ENCODE data around the gene AP2A2. TPM values are rescaled to one million over a fixed set of nuclear protein-coding genes. Genes with fewer than 3 reads are reported as not detected.

AP2A2 gene
- total RNA-seq, 1 donor from 2014 or later = 17.7 TPM

DNA sequence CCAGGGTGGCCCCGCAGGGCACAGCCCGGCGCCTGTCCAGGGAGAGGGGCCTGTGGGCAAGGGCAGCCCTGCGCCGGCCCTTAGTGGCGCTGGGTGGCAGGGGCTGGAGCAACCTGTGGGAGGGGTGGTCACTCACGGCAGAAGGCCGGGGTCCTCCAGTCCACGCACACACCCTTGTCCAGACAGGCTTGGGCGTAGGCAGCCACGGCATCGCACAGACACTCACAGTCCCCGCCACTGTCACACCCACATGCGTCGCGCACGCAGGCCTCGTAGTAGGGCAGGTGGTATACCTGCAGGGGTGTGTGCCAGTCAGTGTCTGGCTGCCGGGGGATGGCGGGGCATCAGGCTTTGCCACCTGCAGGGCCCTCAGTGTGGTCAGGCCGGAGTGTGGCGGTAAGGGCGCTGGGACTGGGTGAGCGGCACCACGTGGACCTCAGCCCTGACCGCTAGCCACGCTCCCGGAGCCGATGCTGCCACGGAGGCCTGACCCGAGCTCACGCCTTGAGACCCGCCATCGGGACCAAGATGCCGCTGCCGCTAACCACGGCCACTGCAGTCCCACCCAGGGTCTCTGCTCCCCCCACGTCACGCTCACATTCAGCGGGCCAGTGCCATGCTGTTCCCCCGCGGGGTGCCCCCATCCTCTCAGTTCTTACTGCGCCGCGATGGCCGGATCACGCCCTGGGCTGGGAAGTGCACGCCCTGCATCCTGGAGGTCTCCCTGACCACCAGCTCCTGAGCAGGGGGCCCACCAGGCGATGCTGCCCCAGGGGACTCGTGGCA lies 98.3 kb downstream of the AP2A2 start:
- no peaks in the 10 kb centered on the region for H3K9me3 ChIP-seq (ENCODE audit: control insufficient read depth in 3 of 3, low read length in 3 of 3)
- no peak overlapping the region for H3K9ac ChIP-seq (ENCODE audit: low read depth in 1 of 3, low read length in 3 of 3)
- no peaks in the 10 kb centered on the region for H3K4me1 ChIP-seq (ENCODE audit: control insufficient read depth in 3 of 3, insufficient read depth in 3 of 3, low read length in 3 of 3)
- H3K4me3 ChIP-seq (ENCODE audit: low read length in 3 of 3) = no peak overlapping the region
- no peak overlapping the region for H3K27ac ChIP-seq (ENCODE audit: low read depth, low read length)
- H3K36me3 ChIP-seq (ENCODE audit: control insufficient read depth in 3 of 3, insufficient read depth in 3 of 3, low read length in 3 of 3) = peaks cover 0 to 2% (median 0%) of the 10 kb centered on the region in 3 donors
- H3K27me3 ChIP-seq (ENCODE audit: control insufficient read depth in 3 of 3, insufficient read depth in 3 of 3, low read length in 3 of 3) = peaks cover 0 to 4% (median 0%) of the 10 kb centered on the region in 3 donors

DNA sequence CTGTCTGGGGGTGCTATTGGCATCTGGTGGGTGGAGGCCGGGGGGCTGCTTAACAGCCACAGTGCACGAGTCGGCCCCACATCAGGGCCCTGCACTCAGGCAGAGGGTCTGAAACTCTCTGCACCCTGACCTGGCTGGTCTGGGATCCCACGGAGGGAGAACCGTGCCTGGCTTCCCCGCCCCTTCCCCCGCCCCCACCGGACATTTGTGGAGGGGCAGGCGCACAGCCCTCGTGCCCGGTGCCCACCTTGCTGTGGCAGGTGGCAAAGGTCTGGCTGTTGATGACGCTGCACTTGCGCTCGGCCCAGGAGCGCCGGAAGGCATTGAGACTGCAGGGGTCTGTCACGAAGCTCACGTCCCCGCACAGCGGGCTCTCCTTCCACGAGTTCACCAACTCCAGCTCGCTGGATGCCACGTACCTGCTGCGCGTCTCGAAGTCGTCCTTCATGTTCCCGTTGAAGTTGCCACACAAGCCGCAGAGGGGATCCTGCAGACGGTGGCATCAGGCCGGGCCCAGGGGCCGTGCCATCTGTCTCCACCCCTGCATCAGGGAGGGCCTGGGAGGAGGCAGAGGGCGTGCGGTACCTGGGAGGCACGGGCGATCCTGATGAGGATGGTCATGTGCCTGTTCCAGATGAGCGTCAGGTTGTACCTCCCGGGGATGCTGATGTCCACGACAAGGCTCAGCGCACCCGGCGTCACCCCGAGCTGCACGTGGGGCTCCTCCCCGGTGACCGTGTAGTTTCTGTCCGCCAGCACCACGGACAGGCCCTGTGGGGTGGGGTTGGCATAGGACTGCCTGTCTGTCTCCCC lies 99.1 kb downstream of the AP2A2 start:
- H3K27ac ChIP-seq (ENCODE audit: low read depth, low read length) = no peak overlapping the region
- H3K36me3 ChIP-seq (ENCODE audit: control insufficient read depth in 3 of 3, insufficient read depth in 3 of 3, low read length in 3 of 3) = peaks cover 0 to 2% (median 0%) of the 10 kb centered on the region in 3 donors
- H3K4me1 ChIP-seq (ENCODE audit: control insufficient read depth in 3 of 3, insufficient read depth in 3 of 3, low read length in 3 of 3) = no peaks in the 10 kb centered on the region
- H3K9ac ChIP-seq (ENCODE audit: low read depth in 1 of 3, low read length in 3 of 3) = no peak overlapping the region
- H3K9me3 ChIP-seq (ENCODE audit: control insufficient read depth in 3 of 3, low read length in 3 of 3) = no peaks in the 10 kb centered on the region
- H3K4me3 ChIP-seq (ENCODE audit: low read length in 3 of 3) = no peak overlapping the region
- H3K27me3 ChIP-seq (ENCODE audit: control insufficient read depth in 3 of 3, insufficient read depth in 3 of 3, low read length in 3 of 3) = peaks cover 0 to 4% (median 0%) of the 10 kb centered on the region in 3 donors

DNA sequence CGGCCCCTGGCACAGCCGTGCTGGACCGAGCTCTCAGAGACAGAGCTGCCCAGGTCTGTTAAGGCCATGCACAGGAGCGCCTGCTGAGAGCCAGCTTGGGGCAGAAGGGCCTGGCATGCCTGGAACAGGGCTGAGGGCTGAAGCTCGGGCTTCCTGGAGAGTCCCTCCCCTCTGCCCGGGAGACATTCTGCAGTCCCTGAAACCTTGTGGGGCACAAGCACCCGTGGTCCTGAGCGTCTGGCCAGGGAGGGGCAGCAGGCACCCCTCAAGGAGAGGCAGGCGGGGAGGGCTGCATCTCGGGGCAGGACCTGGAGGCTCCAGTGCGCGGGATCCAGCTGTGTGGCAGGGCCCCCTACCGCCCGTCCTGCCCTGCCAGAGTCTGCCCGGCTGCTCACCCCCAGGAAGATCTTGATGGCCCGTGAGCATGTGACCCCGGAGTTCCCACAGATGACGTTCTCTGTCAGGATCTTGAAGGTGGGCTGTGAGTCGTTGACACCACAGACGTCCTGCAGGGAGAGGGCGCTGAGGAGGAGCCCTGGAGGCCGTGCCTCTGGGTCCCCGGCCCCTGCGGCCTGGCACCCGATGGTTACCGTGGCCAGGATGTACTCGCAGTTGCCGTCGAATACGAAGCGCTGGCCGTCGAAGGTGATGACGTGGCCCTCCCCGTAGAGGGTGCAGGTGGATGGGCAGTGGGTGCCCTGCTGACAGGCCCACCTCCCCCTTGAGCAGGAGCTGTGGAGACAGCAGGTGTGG lies 99.9 kb downstream of the AP2A2 start:
- no peaks in the 10 kb centered on the region for H3K9me3 ChIP-seq (ENCODE audit: control insufficient read depth in 3 of 3, low read length in 3 of 3)
- H3K36me3 ChIP-seq (ENCODE audit: control insufficient read depth in 3 of 3, insufficient read depth in 3 of 3, low read length in 3 of 3) = peaks cover 0 to 2% (median 0%) of the 10 kb centered on the region in 3 donors
- H3K4me1 ChIP-seq (ENCODE audit: control insufficient read depth in 3 of 3, insufficient read depth in 3 of 3, low read length in 3 of 3) = no peaks in the 10 kb centered on the region
- H3K4me3 ChIP-seq (ENCODE audit: low read length in 3 of 3) = no peak overlapping the region
- H3K9ac ChIP-seq (ENCODE audit: low read depth in 1 of 3, low read length in 3 of 3) = no peak overlapping the region
- H3K27me3 ChIP-seq (ENCODE audit: control insufficient read depth in 3 of 3, insufficient read depth in 3 of 3, low read length in 3 of 3) = peaks cover 0 to 4% (median 0%) of the 10 kb centered on the region in 3 donors
- no peak overlapping the region for H3K27ac ChIP-seq (ENCODE audit: low read depth, low read length)

DNA sequence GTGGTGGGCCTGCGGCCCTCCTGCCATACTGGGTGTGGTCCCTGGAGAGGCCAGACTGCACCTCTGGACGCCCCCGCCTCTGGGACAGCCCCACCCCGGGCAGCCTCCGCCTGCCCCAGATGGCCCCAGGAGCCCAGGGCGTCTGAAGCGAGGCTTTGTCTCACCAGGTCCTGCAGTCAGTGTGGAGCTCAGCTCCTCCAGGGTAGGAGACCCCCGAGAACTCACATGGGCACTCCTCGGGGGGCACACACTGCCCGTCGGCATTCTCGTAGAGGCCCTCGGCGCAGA lies 100.4 kb downstream of the AP2A2 start:
- Histone ChIP-seq H3K36me3 (ENCODE audit: control insufficient read depth in 3 of 3, insufficient read depth in 3 of 3, low read length in 3 of 3) (peaks cover 0 to 2% (median 0%) of the 10 kb centered on the region in 3 donors), H3K4me3 (ENCODE audit: low read length in 3 of 3) (no peak overlapping the region), H3K27ac (ENCODE audit: low read depth, low read length) (no peak overlapping the region), H3K9me3 (ENCODE audit: control insufficient read depth in 3 of 3, low read length in 3 of 3) (no peaks in the 10 kb centered on the region), H3K27me3 (ENCODE audit: control insufficient read depth in 3 of 3, insufficient read depth in 3 of 3, low read length in 3 of 3) (peaks cover 0 to 4% (median 0%) of the 10 kb centered on the region in 3 donors), H3K9ac (ENCODE audit: low read depth in 1 of 3, low read length in 3 of 3) (no peak overlapping the region), H3K4me1 (ENCODE audit: control insufficient read depth in 3 of 3, insufficient read depth in 3 of 3, low read length in 3 of 3) (no peaks in the 10 kb centered on the region)

DNA sequence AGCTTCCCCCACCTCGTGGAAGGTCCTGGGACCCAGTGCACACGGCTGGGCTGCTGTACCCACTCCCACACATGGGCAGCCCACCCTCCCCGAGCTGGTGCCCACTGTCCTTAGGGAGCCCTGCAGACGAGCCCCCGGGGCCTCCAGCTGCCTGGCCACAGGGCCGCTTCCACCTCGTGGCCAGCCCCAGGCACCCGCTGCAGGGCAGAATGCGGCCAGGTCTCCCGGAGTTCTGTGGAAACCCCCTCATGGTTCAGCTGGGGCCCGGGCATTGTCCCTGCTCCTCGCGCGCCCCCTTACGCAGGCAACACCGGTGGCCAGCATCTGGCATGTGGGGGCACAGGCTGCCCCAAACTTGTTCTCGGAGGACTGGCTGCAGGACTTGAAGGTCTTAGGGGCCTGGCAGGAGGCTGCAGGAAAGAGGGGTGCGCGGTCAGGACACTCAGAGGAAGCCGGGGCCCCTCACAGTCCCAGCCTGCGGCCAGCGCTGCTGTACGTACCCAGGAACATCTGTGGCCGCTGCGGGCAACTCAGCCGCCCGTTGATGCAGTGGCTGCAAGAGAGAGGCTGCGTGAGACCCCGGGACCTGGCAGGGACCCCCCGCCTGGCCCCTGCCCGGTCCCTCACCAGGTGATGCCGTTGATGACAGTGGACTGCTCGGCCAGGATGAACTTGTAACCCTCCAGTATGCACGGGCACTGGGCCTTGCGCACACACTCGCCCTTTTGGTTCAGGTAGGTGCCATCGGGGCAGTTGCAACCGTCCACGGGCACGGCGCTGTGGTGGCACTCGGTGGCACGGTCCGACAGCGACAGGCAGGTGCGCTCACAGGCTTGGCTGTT lies 101.2 kb downstream of the AP2A2 start:
- peaks cover 0 to 4% (median 2%) of the 10 kb centered on the region in 3 donors for H3K27me3 ChIP-seq (ENCODE audit: control insufficient read depth in 3 of 3, insufficient read depth in 3 of 3, low read length in 3 of 3)
- H3K4me3 ChIP-seq (ENCODE audit: low read length in 3 of 3) = no peak overlapping the region
- peaks cover 0 to 2% (median 0%) of the 10 kb centered on the region in 3 donors for H3K36me3 ChIP-seq (ENCODE audit: control insufficient read depth in 3 of 3, insufficient read depth in 3 of 3, low read length in 3 of 3)
- H3K27ac ChIP-seq (ENCODE audit: low read depth, low read length) = no peak overlapping the region
- H3K9ac ChIP-seq (ENCODE audit: low read depth in 1 of 3, low read length in 3 of 3) = no peak overlapping the region
- H3K4me1 ChIP-seq (ENCODE audit: control insufficient read depth in 3 of 3, insufficient read depth in 3 of 3, low read length in 3 of 3) = no peaks in the 10 kb centered on the region
- H3K9me3 ChIP-seq (ENCODE audit: control insufficient read depth in 3 of 3, low read length in 3 of 3) = no peaks in the 10 kb centered on the region

DNA sequence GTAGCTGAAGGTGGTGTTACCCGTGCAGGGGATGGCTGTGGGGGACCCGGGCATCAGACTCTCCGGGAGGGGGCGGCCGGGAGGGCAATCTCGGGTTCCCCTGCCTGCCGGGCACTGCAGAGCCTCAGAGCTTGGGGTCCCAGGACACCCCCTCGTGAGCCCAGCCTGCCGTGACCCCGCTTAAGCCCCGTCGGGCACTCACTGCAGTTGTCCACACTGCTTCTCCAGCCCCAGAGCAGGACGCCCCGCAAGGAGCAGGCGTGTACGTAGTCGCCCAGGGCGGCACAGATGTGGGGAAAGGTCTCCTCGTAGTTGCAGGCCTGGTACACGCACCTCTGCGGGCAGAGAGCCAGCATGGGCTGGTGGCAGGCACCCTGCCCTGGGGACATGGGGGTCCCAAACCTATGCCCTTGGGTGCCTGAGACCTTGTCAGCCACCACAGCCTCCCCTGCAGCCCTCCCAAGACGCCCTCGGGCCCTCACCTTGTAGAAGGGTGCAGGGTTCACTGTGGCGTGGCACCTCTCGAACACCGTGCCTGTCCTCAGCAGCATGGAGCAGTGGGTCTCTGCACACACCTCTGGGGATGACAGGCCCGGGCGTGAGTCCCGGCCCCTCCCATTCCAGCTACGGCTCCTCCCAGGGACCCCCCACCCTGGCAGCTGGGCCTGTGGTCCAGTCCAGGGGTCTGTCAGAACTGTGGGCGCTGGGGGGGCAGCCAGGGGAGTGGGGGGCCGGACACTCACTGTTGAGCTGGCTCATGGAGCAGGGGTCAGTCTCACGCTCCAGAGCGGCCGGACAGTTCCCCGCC lies 102.0 kb downstream of the AP2A2 start:
- H3K36me3 ChIP-seq (ENCODE audit: control insufficient read depth in 3 of 3, insufficient read depth in 3 of 3, low read length in 3 of 3) = peaks cover 0 to 2% (median 0%) of the 10 kb centered on the region in 3 donors
- H3K9me3 ChIP-seq (ENCODE audit: control insufficient read depth in 3 of 3, low read length in 3 of 3) = peaks cover 0 to 2% (median 0%) of the 10 kb centered on the region in 3 donors
- no peaks in the 10 kb centered on the region for H3K4me1 ChIP-seq (ENCODE audit: control insufficient read depth in 3 of 3, insufficient read depth in 3 of 3, low read length in 3 of 3)
- H3K27ac ChIP-seq (ENCODE audit: low read depth, low read length) = no peak overlapping the region
- no peak overlapping the region for H3K4me3 ChIP-seq (ENCODE audit: low read length in 3 of 3)
- peaks cover 2 to 12% (median 8%) of the 10 kb centered on the region in 3 donors for H3K27me3 ChIP-seq (ENCODE audit: control insufficient read depth in 3 of 3, insufficient read depth in 3 of 3, low read length in 3 of 3)
- H3K9ac ChIP-seq (ENCODE audit: low read depth in 1 of 3, low read length in 3 of 3) = no peak overlapping the region

DNA sequence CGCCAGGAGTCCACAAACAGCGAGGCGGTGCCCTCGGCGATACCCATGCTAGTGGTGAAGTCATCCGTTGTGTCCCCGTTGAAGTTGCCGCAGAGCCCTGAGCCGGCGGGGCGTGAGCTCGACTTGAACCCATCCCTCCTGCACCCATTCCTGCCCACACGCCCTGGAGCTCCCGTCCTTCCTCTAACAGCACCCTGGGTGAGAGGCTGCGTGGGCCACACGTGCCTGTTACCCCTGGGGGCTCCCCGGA lies 102.5 kb downstream of the AP2A2 start:
- H3K9ac ChIP-seq (ENCODE audit: low read depth in 1 of 3, low read length in 3 of 3) = no peak overlapping the region
- H3K27me3 ChIP-seq (ENCODE audit: control insufficient read depth in 3 of 3, insufficient read depth in 3 of 3, low read length in 3 of 3) = peaks cover 2 to 13% (median 8%) of the 10 kb centered on the region in 3 donors
- H3K4me1 ChIP-seq (ENCODE audit: control insufficient read depth in 3 of 3, insufficient read depth in 3 of 3, low read length in 3 of 3) = no peaks in the 10 kb centered on the region
- H3K27ac ChIP-seq (ENCODE audit: low read depth, low read length) = no peak overlapping the region
- H3K9me3 ChIP-seq (ENCODE audit: control insufficient read depth in 3 of 3, low read length in 3 of 3) = peaks cover 0 to 2% (median 0%) of the 10 kb centered on the region in 3 donors
- H3K36me3 ChIP-seq (ENCODE audit: control insufficient read depth in 3 of 3, insufficient read depth in 3 of 3, low read length in 3 of 3) = no peaks in the 10 kb centered on the region
- no peak overlapping the region for H3K4me3 ChIP-seq (ENCODE audit: low read length in 3 of 3)

DNA sequence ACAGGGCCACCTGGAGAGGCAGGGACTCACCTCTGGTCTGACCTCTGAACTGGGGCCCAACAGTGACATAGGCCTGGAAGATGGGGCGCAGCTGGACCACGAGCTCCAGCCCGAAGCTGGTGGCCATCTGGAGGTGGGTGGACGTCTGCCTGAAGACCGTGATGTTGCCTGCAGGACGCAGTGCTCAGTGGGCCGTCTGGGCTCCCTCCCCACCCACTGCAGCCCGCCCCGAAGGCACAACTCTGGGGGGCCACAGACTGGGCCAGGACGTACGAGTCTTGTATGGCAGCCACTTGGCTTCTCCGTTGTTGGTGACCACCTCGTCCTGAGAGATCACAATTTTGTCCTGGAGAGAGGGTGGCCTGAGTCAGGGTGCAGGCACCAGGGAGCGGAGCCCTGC lies 102.9 kb downstream of the AP2A2 start:
- Histone ChIP-seq H3K27ac (ENCODE audit: low read depth, low read length) (no peak overlapping the region), H3K9me3 (ENCODE audit: control insufficient read depth in 3 of 3, low read length in 3 of 3) (peaks cover 0 to 2% (median 0%) of the 10 kb centered on the region in 3 donors), H3K4me3 (ENCODE audit: low read length in 3 of 3) (no peak overlapping the region), H3K36me3 (ENCODE audit: control insufficient read depth in 3 of 3, insufficient read depth in 3 of 3, low read length in 3 of 3) (no peaks in the 10 kb centered on the region), H3K4me1 (ENCODE audit: control insufficient read depth in 3 of 3, insufficient read depth in 3 of 3, low read length in 3 of 3) (peaks cover 0 to under 1% (median under 1%) of the 10 kb centered on the region in 3 donors), H3K9ac (ENCODE audit: low read depth in 1 of 3, low read length in 3 of 3) (no peak overlapping the region), H3K27me3 (ENCODE audit: control insufficient read depth in 3 of 3, insufficient read depth in 3 of 3, low read length in 3 of 3) (peaks cover 2 to 13% (median 8%) of the 10 kb centered on the region in 3 donors)

DNA sequence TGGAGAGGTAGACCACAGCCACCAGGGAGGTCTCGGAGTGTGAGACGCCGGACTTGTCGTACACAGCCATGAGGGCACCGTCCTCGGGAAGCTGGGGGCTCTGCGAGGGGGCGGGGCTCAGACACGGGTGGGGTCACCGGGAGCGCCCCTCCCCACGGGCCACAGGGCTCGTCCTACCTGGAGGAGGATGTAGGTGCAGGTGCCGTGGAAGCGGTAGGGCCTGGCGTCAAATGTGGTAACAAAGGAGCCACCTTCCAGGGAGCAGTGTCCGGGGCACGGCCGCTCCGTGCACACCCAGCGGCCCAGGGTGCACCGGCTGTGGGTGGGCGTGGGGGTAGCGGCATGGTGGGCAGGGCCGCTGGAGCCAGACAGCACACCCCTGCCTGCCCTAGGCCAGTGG lies 103.4 kb downstream of the AP2A2 start:
- Histone ChIP-seq H3K9me3 (ENCODE audit: control insufficient read depth in 3 of 3, low read length in 3 of 3) (peaks cover 0 to 2% (median 0%) of the 10 kb centered on the region in 3 donors), H3K4me1 (ENCODE audit: control insufficient read depth in 3 of 3, insufficient read depth in 3 of 3, low read length in 3 of 3) (peaks cover 0 to 5% (median 5%) of the 10 kb centered on the region in 3 donors), H3K27me3 (ENCODE audit: control insufficient read depth in 3 of 3, insufficient read depth in 3 of 3, low read length in 3 of 3) (peaks cover 2 to 13% (median 8%) of the 10 kb centered on the region in 3 donors), H3K9ac (ENCODE audit: low read depth in 1 of 3, low read length in 3 of 3) (no peak overlapping the region), H3K4me3 (ENCODE audit: low read length in 3 of 3) (no peak overlapping the region), H3K36me3 (ENCODE audit: control insufficient read depth in 3 of 3, insufficient read depth in 3 of 3, low read length in 3 of 3) (no peaks in the 10 kb centered on the region), H3K27ac (ENCODE audit: low read depth, low read length) (no peak overlapping the region)
